Type B pancreatic cell (in vitro differentiated cells): ENCODE data around the gene CHD6. TPM values are rescaled to one million over a fixed set of nuclear protein-coding genes. Genes with fewer than 3 reads are reported as not detected.

ENCODE experiments used
- DNase-seq: peaks from one replicate; pipeline ENCODE4 v3.0.0; 2021; ENCODE audit warnings: mixed read lengths; ENCODE audit not compliant: unreplicated experiment; ENCODE audit errors: extremely low spot score
- H3K27ac Mint-ChIP-seq: 2 replicates; pipeline ENCODE4 v1.8.0; 2021; ENCODE audit warnings: mild to moderate bottlenecking, mixed read lengths
- H3K27me3 Mint-ChIP-seq: 2 replicates; pipeline ENCODE4 v1.8.0; 2021; ENCODE audit warnings: mixed read lengths
- H3K36me3 Mint-ChIP-seq: 2 replicates; pipeline ENCODE4 v1.8.0; 2021; ENCODE audit warnings: mixed read lengths
- H3K4me1 Mint-ChIP-seq: one replicate; pipeline ENCODE4 v1.8.0; 2021; ENCODE audit warnings: mixed read lengths; ENCODE audit not compliant: unreplicated experiment
- H3K4me3 Mint-ChIP-seq: 2 replicates; pipeline ENCODE4 v1.8.0; 2021; ENCODE audit warnings: mild to moderate bottlenecking, mixed read lengths
- H3K9me3 Mint-ChIP-seq: 2 replicates; pipeline ENCODE4 v1.8.0; 2021; ENCODE audit warnings: mixed read lengths
- total RNA-seq: library from RNA; stranded (reverse); gene quantifications from 2 replicates; pipeline ENCODE4 v1.2.1, GENCODE V29; 2021; ENCODE audit warnings: low replicate concordance
- TF ChIP-seq, protein P1 (sequence below): fragments of 200-600 bp; sonication (generic); conservative IDR thresholded peaks from 2 replicates; pipeline ENCODE4 v1.5.0; 2021; ENCODE audit warnings: antibody characterized with exemption, mild to moderate bottlenecking

Gene CHD6
- total RNA-seq, 1 donor from 2014 or later: 72.6 TPM

DNA sequence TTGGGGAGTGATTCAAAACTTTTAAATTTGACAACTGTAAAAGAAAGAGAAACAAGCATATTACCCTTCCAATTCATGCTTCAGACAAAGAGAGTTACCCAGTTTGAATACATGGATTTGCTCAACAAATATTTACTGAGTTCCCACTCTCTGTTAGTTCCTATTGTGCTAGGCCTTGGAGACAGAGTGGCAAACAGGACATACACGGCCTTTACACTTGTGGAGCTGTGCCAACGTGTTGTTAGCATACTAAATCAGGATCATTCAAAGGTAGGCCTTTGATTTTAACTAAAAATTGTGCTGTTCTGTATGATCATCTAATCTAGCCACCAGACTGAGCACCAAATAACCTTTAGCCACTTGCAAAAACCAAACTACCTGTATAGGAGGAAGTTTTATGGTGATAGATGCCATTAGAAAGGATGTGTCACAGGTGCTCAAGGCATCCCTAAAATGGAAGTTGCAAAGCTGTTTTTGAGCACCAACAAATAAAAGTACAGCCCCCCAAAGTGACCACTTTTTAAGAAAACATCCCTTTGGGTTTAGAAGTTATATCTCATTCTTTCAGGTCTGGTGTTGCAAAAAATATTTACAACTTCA is 84.5 kb downstream of the CHD6 start:
- Mint-ChIP-seq H3K27ac (no peak overlapping the region), H3K4me1 (no peaks in the 10 kb centered on the region), H3K9me3 (no peaks in the 10 kb centered on the region), H3K36me3 (peaks cover 28% of the 10 kb centered on the region), H3K4me3 (no peak overlapping the region), H3K27me3 (no peaks in the 10 kb centered on the region)
- TF ChIP-seq, protein P1, sequence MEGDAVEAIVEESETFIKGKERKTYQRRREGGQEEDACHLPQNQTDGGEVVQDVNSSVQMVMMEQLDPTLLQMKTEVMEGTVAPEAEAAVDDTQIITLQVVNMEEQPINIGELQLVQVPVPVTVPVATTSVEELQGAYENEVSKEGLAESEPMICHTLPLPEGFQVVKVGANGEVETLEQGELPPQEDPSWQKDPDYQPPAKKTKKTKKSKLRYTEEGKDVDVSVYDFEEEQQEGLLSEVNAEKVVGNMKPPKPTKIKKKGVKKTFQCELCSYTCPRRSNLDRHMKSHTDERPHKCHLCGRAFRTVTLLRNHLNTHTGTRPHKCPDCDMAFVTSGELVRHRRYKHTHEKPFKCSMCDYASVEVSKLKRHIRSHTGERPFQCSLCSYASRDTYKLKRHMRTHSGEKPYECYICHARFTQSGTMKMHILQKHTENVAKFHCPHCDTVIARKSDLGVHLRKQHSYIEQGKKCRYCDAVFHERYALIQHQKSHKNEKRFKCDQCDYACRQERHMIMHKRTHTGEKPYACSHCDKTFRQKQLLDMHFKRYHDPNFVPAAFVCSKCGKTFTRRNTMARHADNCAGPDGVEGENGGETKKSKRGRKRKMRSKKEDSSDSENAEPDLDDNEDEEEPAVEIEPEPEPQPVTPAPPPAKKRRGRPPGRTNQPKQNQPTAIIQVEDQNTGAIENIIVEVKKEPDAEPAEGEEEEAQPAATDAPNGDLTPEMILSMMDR: no peak
- DNase-seq: no peak

DNA sequence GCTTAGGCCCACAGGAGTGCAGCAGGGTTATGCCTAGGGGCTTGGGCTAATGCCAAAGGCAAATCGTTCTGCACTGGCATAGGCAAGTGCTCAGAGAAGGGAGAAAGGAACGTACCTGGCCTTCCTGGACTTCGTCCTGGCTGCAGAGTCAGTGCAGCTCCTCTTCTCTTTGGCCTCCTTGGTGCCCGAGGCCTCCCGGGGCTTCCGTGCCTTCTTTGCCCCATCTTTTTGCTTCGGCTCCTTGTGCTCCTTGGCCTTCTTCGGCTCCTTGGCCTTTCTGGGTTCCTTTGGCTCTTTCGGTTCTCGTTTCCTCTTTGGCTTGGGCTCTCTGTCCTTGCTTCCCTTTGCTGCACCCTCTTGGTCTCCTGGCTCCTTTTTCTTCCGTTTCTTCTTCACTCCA is 85.2 kb downstream of the CHD6 start:
- Mint-ChIP-seq H3K9me3 (no peaks in the 10 kb centered on the region), H3K4me1 (no peaks in the 10 kb centered on the region), H3K36me3 (peaks cover 28% of the 10 kb centered on the region), H3K4me3 (no peak overlapping the region), H3K27ac (no peak overlapping the region), H3K27me3 (no peaks in the 10 kb centered on the region)
- TF ChIP-seq, protein P1: no peak
- no peak for DNase-seq

DNA sequence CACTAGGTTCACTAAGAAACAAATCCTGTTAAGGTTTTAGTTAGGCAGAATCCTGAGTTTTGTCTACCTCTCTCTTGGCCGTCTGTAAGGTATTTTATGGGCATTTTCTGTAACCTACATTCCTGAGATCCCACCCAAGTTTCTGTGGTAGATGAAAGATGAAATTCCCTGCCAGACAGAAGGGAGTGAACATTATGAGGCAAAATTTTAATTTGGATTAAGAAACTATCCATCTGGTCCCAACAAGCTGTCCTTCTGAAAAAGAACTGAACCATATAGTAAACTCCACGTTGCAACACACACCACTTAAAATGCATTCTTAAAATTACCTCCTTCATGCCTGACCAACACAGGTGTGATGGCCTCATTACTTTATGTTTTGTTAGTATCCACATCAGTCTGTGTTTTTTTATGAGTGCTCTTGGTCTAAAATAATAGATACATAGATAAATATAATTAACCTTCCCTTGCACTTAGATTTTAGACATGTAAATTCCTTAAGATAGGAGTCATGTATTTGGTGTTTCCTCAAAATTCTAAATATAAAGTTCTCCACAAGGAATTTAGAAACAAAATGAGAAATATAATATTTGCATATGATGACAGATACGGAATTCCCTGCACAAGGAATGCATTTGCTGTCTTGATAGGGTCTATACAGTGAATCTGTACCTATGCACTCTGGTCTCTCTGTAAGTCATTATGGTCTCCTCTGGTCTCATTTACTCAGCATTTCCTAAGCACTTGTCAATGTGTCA is 86.5 kb downstream of the CHD6 start:
- Mint-ChIP-seq H3K27ac (no peak overlapping the region), H3K27me3 (no peaks in the 10 kb centered on the region), H3K36me3 (peaks cover 21% of the 10 kb centered on the region), H3K9me3 (no peaks in the 10 kb centered on the region), H3K4me3 (no peak overlapping the region), H3K4me1 (peaks cover 5% of the 10 kb centered on the region)
- TF ChIP-seq, protein P1: no peak
- no peak for DNase-seq

DNA sequence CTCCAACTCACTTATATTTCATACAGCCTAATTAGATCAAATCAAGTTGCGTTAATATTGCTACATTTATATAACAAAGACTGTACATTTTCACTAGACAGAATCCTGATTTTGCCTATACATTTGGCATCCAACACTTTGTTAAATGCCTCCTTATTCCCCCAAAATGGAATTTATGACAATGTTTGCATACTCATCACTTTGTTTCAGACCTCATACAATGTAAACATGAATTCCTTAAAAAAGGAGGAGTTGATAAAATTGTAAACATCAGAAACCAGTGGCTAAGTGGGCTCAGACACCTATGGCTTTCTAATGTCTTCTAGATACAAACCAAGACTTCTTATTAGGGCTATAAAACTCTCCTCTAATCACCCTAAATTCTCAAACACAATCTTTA is 87.3 kb downstream of the CHD6 start:
- TF ChIP-seq, protein P1: no peak
- H3K27ac Mint-ChIP-seq: no peak overlapping the region
- peaks cover 9% of the 10 kb centered on the region for H3K4me1 Mint-ChIP-seq
- no peaks in the 10 kb centered on the region for H3K27me3 Mint-ChIP-seq
- no peaks in the 10 kb centered on the region for H3K9me3 Mint-ChIP-seq
- H3K36me3 Mint-ChIP-seq: peaks cover 21% of the 10 kb centered on the region
- DNase-seq: no peak
- no peak overlapping the region for H3K4me3 Mint-ChIP-seq

DNA sequence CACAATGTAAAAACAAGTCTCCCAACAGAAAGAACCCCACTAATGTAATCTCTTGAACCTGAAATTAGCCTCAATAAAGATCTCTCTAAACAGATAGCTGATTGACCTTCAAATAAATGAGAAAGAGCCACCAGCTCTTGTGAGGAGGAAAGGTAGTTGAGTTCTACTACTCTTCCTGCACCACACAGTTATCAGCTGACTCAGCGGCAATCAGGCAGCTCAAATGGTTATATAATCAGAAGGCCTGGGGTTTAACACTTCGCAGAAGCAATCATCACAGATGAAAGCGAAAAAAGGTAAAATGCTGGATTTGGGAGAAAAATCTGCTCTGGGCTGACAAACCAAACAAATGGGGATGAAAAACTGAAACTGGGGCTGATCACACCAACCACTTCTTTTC is 91.8 kb downstream of the CHD6 start:
- H3K4me1 Mint-ChIP-seq: peaks cover 23% of the 10 kb centered on the region
- H3K27me3 Mint-ChIP-seq: no peaks in the 10 kb centered on the region
- DNase-seq: no peak
- H3K27ac Mint-ChIP-seq: no peak overlapping the region
- peaks cover 14% of the 10 kb centered on the region for H3K36me3 Mint-ChIP-seq
- TF ChIP-seq, protein P1: no peak
- no peaks in the 10 kb centered on the region for H3K9me3 Mint-ChIP-seq
- no peak overlapping the region for H3K4me3 Mint-ChIP-seq
